NCI-H2107 treated with DMSO at 0.1 percent for 48 hours (cell line): ENCODE measurements around the gene RTKN.
A peak's percentile ranks its signal among the peaks of the same experiment; 100 is the strongest.

ENCODE experiments used
- DNase-seq: peaks from one replicate; lab custom pipeline; 2025; ENCODE audit not compliant: unreplicated experiment; lab: John Stamatoyannopoulos, UW

The RTKN gene

GRCh38 chr2:74417763-74418162 is 24.0 kb downstream of the RTKN start:
- DNase-seq = no peak

- no peak for DNase-seq
These were observed 24.5 kb downstream of the RTKN start for GRCh38 chr2:74417197-74417596.

- DNase-seq = no peak
These were observed 25.0 kb downstream of the RTKN start for GRCh38 chr2:74416778-74417177.

GRCh38 chr2:74415762-74416395 is 25.9 kb downstream of the RTKN start:
- DNase-seq = no peak

- DNase-seq = no peak
These were observed 26.6 kb downstream of the RTKN start for GRCh38 chr2:74414881-74415761.

- DNase-seq = no peak
These were observed 27.3 kb downstream of the RTKN start for GRCh38 chr2:74414441-74414840.

GRCh38 chr2:74413001-74413698 is 28.6 kb downstream of the RTKN start:
- DNase-seq = no peak

- no peak for DNase-seq
These were observed 34.1 kb downstream of the RTKN start for GRCh38 chr2:74407682-74408081.

- no peak for DNase-seq
These were observed 35.7 kb downstream of the RTKN start for GRCh38 chr2:74406035-74406434.

- no peak for DNase-seq
These were observed 39.8 kb downstream of the RTKN start for GRCh38 chr2:74401891-74402290.

GRCh38 chr2:74399785-74400184 is 42.0 kb downstream of the RTKN start:
- peak; percentile 8 for DNase-seq

- DNase-seq = no peak
These were observed 45.6 kb downstream of the RTKN start for GRCh38 chr2:74396149-74396548.

- no peak for DNase-seq
These were observed 48.2 kb downstream of the RTKN start for GRCh38 chr2:74393525-74393924.

- no peak for DNase-seq
These were observed 49.3 kb downstream of the RTKN start for GRCh38 chr2:74392449-74392743.

GRCh38 chr2:74391580-74392448 is 49.9 kb downstream of the RTKN start:
- DNase-seq = peak; percentile 86

GRCh38 chr2:74391209-74391579 is 50.5 kb downstream of the RTKN start:
- no peak for DNase-seq

GRCh38 chr2:74390606-74391005 is 51.1 kb downstream of the RTKN start:
- DNase-seq = no peak

- no peak for DNase-seq
These were observed 54.4 kb downstream of the RTKN start for GRCh38 chr2:74387346-74387745.

- DNase-seq = no peak
These were observed 56.3 kb downstream of the RTKN start for GRCh38 chr2:74385396-74385795.

GRCh38 chr2:74384051-74384450 is 57.7 kb downstream of the RTKN start:
- no peak for DNase-seq

- no peak for DNase-seq
These were observed 58.5 kb downstream of the RTKN start for GRCh38 chr2:74383254-74383653.
